ENCODE results near the gene TRPC4AP. TPM values are rescaled to one million over a fixed set of nuclear protein-coding genes. Genes with fewer than 3 reads are reported as not detected.

TRPC4AP gene
- polyA plus RNA-seq, 2 of the 4 experiments (the other 2 are of a cell fraction): 51.4 to 55.3 TPM

GRCh38 chr20:34987288-34988190, 105.1 kb downstream of the TRPC4AP start:
- CTCF ChIA-PET: interaction anchor here (0.6 to 2.4 kb wide), 4 partner anchors 9 to 152 kb away, joined by 3 to 8 read pairs (median 3); partner anchors contain the start of gene ACSS2
- FAIRE-seq (no peak), DNase-seq (ENCODE audit: low read depth in 1 of 2, low spot score in 1 of 2) (no peak), ATAC-seq (no peak)
- Histone ChIP-seq H3K4me3 (no peak overlapping the region), H3K9me3 (no peaks in the 10 kb centered on the region), H3K4me1 (0 out of 3 replicates have a peak, but pooled peaks cover 6% of the 10 kb centered on the region), H3K27ac (no peak overlapping the region), H3K4me2 (no peak overlapping the region)
- WGBS (ENCODE audit: missing lambda C conversion rate): 74% methylated on average over 13 of the region's 15 CpGs
- no peak for TF ChIP-seq HOXA7 (CRISPR knock-in tag; IDR thresholded peaks at IDR 0.05)
- POLR2A ChIA-PET: interaction anchor here (0.6 kb wide), 1 partner anchor 18 kb away, joined by 3 read pairs; no protein-coding TSS in a partner anchor

DNA sequence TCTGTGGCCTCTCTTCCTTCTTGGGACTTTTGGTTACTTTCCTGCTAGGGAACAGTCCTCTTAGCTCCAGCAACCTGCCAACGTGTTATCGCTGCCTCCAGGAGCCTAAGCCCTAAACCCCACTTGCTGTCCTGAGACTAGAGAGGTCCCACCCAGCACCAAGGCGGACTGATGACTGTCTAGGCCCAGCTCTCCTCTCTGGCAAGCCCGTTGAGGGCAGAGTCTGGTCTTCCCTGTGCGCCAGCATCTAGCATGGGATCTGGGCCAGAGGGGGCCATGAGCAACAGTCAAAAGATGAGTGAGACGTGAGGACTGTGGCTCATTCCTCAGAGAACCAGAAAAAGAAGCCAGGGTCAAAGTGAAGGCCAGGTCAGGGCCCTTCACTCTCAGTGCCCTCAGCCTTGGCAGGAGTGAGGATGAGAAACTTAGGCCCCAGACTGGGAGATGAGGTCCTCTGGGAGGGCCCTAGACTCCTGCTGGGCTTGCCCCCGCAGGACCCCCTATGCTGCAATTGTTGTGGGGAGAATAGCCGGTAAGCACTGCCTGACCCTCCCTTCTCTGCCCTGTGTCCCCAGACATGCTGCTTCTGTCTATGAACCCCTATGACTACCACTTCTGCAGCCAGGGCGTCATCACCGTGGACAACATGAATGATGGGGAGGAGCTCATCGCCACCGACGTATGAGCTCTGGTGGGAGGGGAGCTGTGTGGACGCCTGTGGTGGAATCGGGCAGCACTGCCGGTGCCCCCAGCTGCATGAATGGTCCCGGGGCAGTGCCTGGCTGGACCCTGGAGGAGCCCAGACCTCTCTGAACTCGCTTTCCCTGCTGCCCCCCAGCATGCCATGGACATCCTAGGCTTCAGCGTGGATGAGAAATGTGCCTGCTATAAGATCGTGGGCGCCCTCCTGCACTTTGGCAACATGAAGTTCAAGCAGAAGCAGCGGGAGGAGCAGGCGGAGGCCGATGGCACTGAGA, 106.0 kb downstream of the TRPC4AP start:
- DNase-seq (ENCODE audit: low read depth in 1 of 2, low spot score in 1 of 2) (no peak), FAIRE-seq (no peak), ATAC-seq (peak in 1 of 2 experiments; percentile 14; a peak in 3 of 6 replicates)
- WGBS (ENCODE audit: missing lambda C conversion rate): 75% methylated on average over 23 of the region's 24 CpGs
- Histone ChIP-seq H3K4me3 (no peak overlapping the region), H3K9me3 (no peaks in the 10 kb centered on the region), H3K27ac (no peak overlapping the region), H3K4me1 (0 out of 3 replicates have a peak, but pooled peaks cover 6% of the 10 kb centered on the region), H3K4me2 (no peak overlapping the region)
- POLR2A ChIA-PET: interaction anchor here (0.6 kb wide), 1 partner anchor 17 kb away, joined by 3 read pairs; no protein-coding TSS in a partner anchor
- TF ChIP-seq RCOR1 (IDR thresholded peaks at IDR 0.05; ENCODE audit: low read depth, low read length) (no peak), MAZ (IDR thresholded peaks at IDR 0.05; ENCODE audit: borderline replicate concordance, low read depth, low read length) (no peak), FOXS1 (CRISPR knock-in tag; IDR thresholded peaks at IDR 0.05) (no peak), CBX2 (IDR thresholded peaks at IDR 0.05; ENCODE audit: borderline replicate concordance, low read depth) (no peak), HOXB13 (CRISPR knock-in tag; IDR thresholded peaks at IDR 0.05; ENCODE audit: low read depth) (no peak), RNF2 (IDR thresholded peaks at IDR 0.05; ENCODE audit: borderline replicate concordance, low read depth) (no peak), ZC3H11A (IDR thresholded peaks at IDR 0.05) (no peak)
- TF ChIP-seq, protein P1, sequence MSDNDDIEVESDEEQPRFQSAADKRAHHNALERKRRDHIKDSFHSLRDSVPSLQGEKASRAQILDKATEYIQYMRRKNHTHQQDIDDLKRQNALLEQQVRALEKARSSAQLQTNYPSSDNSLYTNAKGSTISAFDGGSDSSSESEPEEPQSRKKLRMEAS (IDR thresholded peaks at IDR 0.05): no peak
- CTCF ChIA-PET: interaction anchor here (1.0 to 2.9 kb wide), 4 partner anchors 10 to 112 kb away, joined by 3 to 10 read pairs (median 3); partner anchors contain the start of gene ACSS2

DNA sequence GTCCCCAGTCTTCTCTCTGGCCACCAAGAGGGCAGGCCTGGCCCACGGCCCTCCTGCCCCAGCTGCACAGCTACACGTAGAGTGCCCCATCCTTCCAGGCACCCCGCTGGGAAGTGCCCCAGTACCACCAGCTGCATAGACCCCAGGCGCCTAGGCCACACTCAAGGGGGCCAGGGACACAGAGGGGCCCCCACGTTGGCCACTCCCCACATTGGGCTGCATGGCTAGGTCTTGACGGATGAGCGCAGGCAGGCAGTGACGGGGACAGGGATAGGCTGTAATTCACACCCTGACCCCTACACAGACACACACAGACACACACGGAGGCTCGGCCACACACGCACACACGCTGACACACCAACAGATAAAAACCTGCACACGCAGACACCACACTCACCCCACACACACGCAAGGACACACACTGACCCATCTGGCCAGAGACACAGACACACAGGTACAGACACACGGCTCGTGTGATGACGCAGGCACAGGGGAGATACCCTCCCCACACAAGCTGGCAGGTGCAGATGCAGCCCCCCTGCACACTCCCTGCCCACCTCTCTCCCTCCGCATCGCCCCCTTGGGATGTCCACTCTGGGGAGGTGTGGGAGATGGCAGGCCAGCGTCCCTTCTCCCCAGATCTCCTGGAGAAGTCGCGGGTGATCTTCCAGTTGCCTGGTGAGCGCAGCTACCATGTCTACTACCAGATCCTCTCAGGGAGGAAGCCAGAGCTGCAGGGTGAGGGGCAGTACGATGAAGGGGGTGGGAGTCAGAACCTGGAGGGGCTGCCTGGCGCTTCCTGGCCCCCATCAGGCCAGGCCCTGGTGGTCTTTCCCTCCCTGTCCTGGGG, 106.9 kb downstream of the TRPC4AP start:
- peak; percentile 6 to 8; a peak in 4 of 6 replicates for ATAC-seq
- no peaks in the 10 kb centered on the region for H3K9me3 ChIP-seq
- H3K4me3 ChIP-seq: no peak overlapping the region
- TF ChIP-seq NR3C1 (IDR thresholded peaks at IDR 0.05) (no peak), RFX5 (IDR thresholded peaks at IDR 0.05) (no peak), ZFP36 (IDR thresholded peaks at IDR 0.05; ENCODE audit: borderline replicate concordance, partially characterized antibody) (no peak), PHF8 (IDR thresholded peaks at IDR 0.05; ENCODE audit: borderline replicate concordance, low read depth) (no peak), SREBF2 (IDR thresholded peaks at IDR 0.05) (no peak)
- ChIA-PET CTCF (interaction anchor here (0.5 to 2.9 kb wide), 4 partner anchors 9 to 680 kb away, joined by 3 to 10 read pairs (median 3); no protein-coding TSS in a partner anchor), POLR2A (no interaction called here)
- H3K27ac ChIP-seq: no peak overlapping the region
- H3K4me1 ChIP-seq: 0 out of 3 replicates have a peak, but pooled peaks cover 6% of the 10 kb centered on the region
- whole genome bisulfite sequencing (ENCODE audit: missing lambda C conversion rate): 80% methylated on average over 25 of the region's 25 CpGs
- no peak for FAIRE-seq
- no peak for DNase-seq (ENCODE audit: low read depth in 1 of 2, low spot score in 1 of 2)
- no peak overlapping the region for H3K4me2 ChIP-seq
